ENCODE results near the gene PCNX1.
"Not testable (repeated sequence)": the region's sequence is repeated elsewhere in the genome, so short reads cannot be mapped to it uniquely, and the experiment has no call there.

The PCNX1 gene

GRCh38 chr14:70934502-70935134 is 27.4 kb downstream of the PCNX1 start:
- TF ChIP-seq CTCF (conservative IDR thresholded peaks at IDR 0.05; ENCODE audit: low read depth) = no peak
- POLR2A ChIA-PET (ENCODE audit: low non-redundant PET) = no interaction called here
- DNase-seq (ENCODE audit: low spot score) = no peak
- CTCF ChIA-PET = interaction anchor here (0.5 kb wide), 1 partner anchor 489 kb away, joined by 3 read pairs; no protein-coding TSS in a partner anchor
- no peak overlapping the region for H3K27ac ChIP-seq

GRCh38 chr14:70935135-70935534 is 27.9 kb downstream of the PCNX1 start:
- ChIA-PET POLR2A (ENCODE audit: low non-redundant PET) (no interaction called here), CTCF (no interaction called here)
- no peak for TF ChIP-seq CTCF (conservative IDR thresholded peaks at IDR 0.05; ENCODE audit: low read depth)
- H3K27ac ChIP-seq = no peak overlapping the region
- no peak for DNase-seq (ENCODE audit: low spot score)

GRCh38 chr14:70939693-70940092 is 32.4 kb downstream of the PCNX1 start:
- H3K27ac ChIP-seq; CTCF ChIA-PET; POLR2A ChIA-PET (ENCODE audit: low non-redundant PET); DNase-seq (ENCODE audit: low spot score): not testable (repeated sequence)

GRCh38 chr14:70941637-70942341 is 34.5 kb downstream of the PCNX1 start:
- H3K27ac ChIP-seq; CTCF ChIA-PET; POLR2A ChIA-PET (ENCODE audit: low non-redundant PET); DNase-seq (ENCODE audit: low spot score): not testable (repeated sequence)

- ChIA-PET CTCF (no interaction called here), POLR2A (ENCODE audit: low non-redundant PET) (no interaction called here)
- TF ChIP-seq CTCF (conservative IDR thresholded peaks at IDR 0.05; ENCODE audit: low read depth) = no peak
- DNase-seq (ENCODE audit: low spot score) = no peak
- no peak overlapping the region for H3K27ac ChIP-seq
These were observed 35.1 kb downstream of the PCNX1 start for GRCh38 chr14:70942342-70942706.

GRCh38 chr14:70942721-70943120 is 35.5 kb downstream of the PCNX1 start:
- CTCF ChIA-PET; POLR2A ChIA-PET (ENCODE audit: low non-redundant PET); H3K27ac ChIP-seq; DNase-seq (ENCODE audit: low spot score): not testable (repeated sequence)

GRCh38 chr14:70943838-70944237 is 36.6 kb downstream of the PCNX1 start:
- POLR2A ChIA-PET (ENCODE audit: low non-redundant PET) = no interaction called here

More at GRCh38 chr14:70943838-70944237, 36.6 kb downstream of the PCNX1 start:
- no peak for DNase-seq (ENCODE audit: low spot score)
- no peak for TF ChIP-seq CTCF (conservative IDR thresholded peaks at IDR 0.05; ENCODE audit: low read depth)
- no peak overlapping the region for H3K27ac ChIP-seq
- CTCF ChIA-PET = no interaction called here

Data from RWPE1 (cell line).